ENCODE results near the gene TTLL9. TPM values are rescaled to one million over a fixed set of nuclear protein-coding genes. Genes with fewer than 3 reads are reported as not detected.
A peak's percentile ranks its signal among the peaks of the same experiment; 100 is the strongest.

TTLL9 gene
- total RNA-seq, 1 donor from 2014 or later: 0.60 TPM

DNA sequence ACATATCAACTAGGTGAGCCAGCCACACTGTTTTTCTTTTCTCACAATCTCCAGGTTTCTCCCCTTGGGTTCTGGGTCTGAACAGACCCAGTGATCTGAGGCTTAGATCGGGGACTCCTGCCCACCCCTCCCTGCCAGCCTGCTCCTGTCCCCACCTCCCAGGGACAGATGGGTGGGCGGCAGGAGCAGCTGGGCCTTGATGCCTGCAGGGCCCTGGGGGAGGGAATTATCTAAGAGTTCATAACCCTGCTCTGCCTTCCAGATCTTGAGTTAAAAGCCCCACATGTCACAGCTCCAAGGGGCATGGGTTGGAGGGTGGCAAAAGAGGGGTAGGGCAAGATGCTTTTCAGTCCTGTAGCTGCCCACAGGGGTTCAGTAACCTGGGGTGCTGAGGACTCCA lies 92.3 kb downstream of the TTLL9 start:
- peaks cover 7% of the 10 kb centered on the region for H3K4me1 Mint-ChIP-seq
- CTCF ChIA-PET: interaction anchor here (1.3 kb wide), 1 partner anchor 128 kb away, joined by 4 read pairs; no protein-coding TSS in a partner anchor
- H3K4me3 Mint-ChIP-seq: no peak overlapping the region

DNA sequence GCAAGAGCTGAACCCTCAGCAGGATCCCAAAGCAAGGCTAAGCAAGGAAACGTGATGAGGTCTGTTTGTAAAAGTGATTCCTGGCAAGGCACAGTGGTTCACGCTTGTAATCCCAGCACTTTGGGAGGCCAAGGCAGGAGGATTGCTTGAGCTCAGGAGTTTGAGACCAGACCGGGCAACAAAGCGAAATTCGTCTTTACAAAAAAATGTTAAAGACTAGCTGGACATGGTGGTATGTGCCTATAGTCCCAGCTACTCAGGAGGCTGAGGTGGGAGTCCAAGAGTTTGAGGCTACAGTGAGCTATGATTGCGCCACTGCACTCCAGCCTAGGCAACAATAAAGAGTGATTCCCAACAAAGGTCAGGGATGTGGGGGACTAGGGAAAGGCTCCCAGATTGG lies 93.5 kb downstream of the TTLL9 start:
- TF ChIP-seq, protein P1, sequence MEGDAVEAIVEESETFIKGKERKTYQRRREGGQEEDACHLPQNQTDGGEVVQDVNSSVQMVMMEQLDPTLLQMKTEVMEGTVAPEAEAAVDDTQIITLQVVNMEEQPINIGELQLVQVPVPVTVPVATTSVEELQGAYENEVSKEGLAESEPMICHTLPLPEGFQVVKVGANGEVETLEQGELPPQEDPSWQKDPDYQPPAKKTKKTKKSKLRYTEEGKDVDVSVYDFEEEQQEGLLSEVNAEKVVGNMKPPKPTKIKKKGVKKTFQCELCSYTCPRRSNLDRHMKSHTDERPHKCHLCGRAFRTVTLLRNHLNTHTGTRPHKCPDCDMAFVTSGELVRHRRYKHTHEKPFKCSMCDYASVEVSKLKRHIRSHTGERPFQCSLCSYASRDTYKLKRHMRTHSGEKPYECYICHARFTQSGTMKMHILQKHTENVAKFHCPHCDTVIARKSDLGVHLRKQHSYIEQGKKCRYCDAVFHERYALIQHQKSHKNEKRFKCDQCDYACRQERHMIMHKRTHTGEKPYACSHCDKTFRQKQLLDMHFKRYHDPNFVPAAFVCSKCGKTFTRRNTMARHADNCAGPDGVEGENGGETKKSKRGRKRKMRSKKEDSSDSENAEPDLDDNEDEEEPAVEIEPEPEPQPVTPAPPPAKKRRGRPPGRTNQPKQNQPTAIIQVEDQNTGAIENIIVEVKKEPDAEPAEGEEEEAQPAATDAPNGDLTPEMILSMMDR (IDR thresholded peaks at IDR 0.05): no peak
- Mint-ChIP-seq H3K9me3 (no peaks in the 10 kb centered on the region), H3K27ac (no peak overlapping the region)

More for the DNA sequence above, 92.3 kb downstream of the TTLL9 start:
- intact Hi-C loops (cut with micrococcal nuclease): no loop called here
- POLR2A ChIA-PET: no interaction called here
- TF ChIP-seq, protein P1 (IDR thresholded peaks at IDR 0.05): no peak
- Mint-ChIP-seq H3K27me3 (peaks cover 31% of the 10 kb centered on the region), H3K36me3 (ENCODE audit: low read depth) (no peaks in the 10 kb centered on the region), H3K27ac (no peak overlapping the region), H3K9me3 (no peaks in the 10 kb centered on the region)
- ATAC-seq (ENCODE audit: low read depth) (no peak), DNase-seq (no peak)

DNA sequence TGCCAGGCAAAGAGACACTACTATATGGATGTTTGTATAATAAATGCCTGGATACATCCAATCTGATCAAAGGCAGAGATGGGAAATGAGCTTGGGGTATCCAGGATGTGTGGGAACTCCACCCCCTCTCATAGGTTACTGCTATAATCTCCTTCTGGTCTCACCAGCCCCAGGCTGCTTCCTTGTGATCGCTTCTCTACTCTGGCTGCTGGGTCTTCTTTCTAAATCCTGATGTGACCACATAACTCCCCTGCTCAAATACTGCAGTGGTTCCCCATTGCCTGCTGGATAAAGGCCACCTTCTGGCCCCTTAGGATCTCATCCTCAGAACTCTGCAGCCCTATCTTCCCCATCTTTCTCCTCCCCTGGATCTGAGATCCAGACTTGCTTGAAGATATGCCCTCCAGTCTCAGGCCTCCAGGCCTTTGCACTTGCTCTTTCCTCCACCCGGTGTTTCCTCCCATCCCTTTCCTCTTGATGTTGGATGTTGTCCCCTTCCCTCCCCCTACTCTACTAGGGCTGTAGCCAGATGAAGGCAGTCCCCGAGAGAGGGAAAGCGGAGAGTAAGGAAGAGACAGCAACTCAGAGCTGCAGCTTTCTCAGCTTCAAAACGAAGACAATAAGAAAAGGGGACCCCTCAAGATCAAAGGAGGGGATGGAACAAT lies 96.7 kb downstream of the TTLL9 start:
- H3K4me1 Mint-ChIP-seq: peaks cover 10% of the 10 kb centered on the region
- intact Hi-C loops (cut with micrococcal nuclease): loop anchor here (5.0 kb wide), 1 partner anchor 65 kb away; no protein-coding TSS in a partner anchor
- CTCF ChIA-PET: interaction anchor here (0.8 kb wide), 1 partner anchor 64 kb away, joined by 3 read pairs; no protein-coding TSS in a partner anchor
- no peaks in the 10 kb centered on the region for H3K9me3 Mint-ChIP-seq
- H3K36me3 Mint-ChIP-seq (ENCODE audit: low read depth): no peaks in the 10 kb centered on the region
- TF ChIP-seq, protein P1 (IDR thresholded peaks at IDR 0.05): no peak
- ATAC-seq (ENCODE audit: low read depth): no peak
- no peak for DNase-seq
- H3K4me3 Mint-ChIP-seq: peak overlapping the region; percentile 56
- POLR2A ChIA-PET: no interaction called here
- H3K27ac Mint-ChIP-seq: no peak overlapping the region
- H3K27me3 Mint-ChIP-seq: peaks cover 45% of the 10 kb centered on the region

More for the DNA sequence above, 93.5 kb downstream of the TTLL9 start:
- ChIA-PET CTCF (interaction anchor here (0.8 to 1.3 kb wide), 3 partner anchors 9 to 127 kb away, joined by 3 to 5 read pairs (median 4); partner anchors contain the start of gene PDRG1), POLR2A (no interaction called here)
- Mint-ChIP-seq H3K4me3 (no peak overlapping the region), H3K36me3 (ENCODE audit: low read depth) (no peaks in the 10 kb centered on the region), H3K27me3 (peaks cover 35% of the 10 kb centered on the region), H3K4me1 (peaks cover 10% of the 10 kb centered on the region)
- DNase-seq (no peak), ATAC-seq (ENCODE audit: low read depth) (no peak)
- intact Hi-C loops (cut with micrococcal nuclease): no loop called here

DNA sequence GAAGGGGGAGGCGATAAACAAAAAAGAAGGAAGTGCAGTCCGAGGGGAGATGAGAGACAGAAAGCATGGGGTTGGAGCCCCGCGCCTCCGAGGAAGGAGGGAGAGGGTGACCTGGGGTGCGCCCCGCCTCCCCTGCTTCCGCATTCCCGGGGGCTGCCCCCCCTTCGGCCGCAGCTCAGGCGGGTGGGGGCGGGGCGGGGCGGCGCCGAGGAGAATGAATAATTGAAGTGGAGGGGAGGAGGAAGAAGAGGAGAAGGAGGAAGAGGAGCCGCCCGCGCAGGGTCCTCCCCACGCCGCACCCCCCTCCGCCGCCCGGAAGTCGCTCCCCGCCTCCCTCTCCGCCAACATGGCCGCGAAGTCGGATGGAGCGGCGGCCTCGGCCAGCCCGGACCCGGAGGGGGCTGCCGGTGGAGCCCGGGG lies 97.4 kb downstream of the TTLL9 start, which contains the start of gene XKR7:
Gene XKR7, plus strand, starts transcription at position 322 of the 420 bp plus-strand sequence. Its CDS starts 25 bp downstream, at position 347.
- H3K9me3 Mint-ChIP-seq: no peaks in the 10 kb centered on the region
- peaks cover 14% of the 10 kb centered on the region for H3K4me1 Mint-ChIP-seq
- H3K36me3 Mint-ChIP-seq (ENCODE audit: low read depth): no peaks in the 10 kb centered on the region
- ChIA-PET POLR2A (no interaction called here), CTCF (no interaction called here)
- H3K27ac Mint-ChIP-seq: peak within 1 kb of the TSS; percentile 12
- peak; percentile 23 for ATAC-seq (ENCODE audit: low read depth)
- DNase-seq: no peak
- peaks cover 44% of the 10 kb centered on the region for H3K27me3 Mint-ChIP-seq
- TF ChIP-seq, protein P1 (IDR thresholded peaks at IDR 0.05): no peak
- H3K4me3 Mint-ChIP-seq: peak within 1 kb of the TSS; percentile 85
- intact Hi-C loops (cut with micrococcal nuclease): loop anchor here (1.0 to 5.0 kb wide), 2 partner anchors 16 to 64 kb away; partner anchors contain the start of gene PDRG1
